B cell (primary cell): Measurements from ENCODE around the gene SRBD1. TPM values are rescaled to one million over a fixed set of nuclear protein-coding genes. Genes with fewer than 3 reads are reported as not detected.

ENCODE experiments used
- ATAC-seq: fragments of 200-7000 bp; cut with Tn5 transposase; one replicate; pipeline ENCODE4 v1.10.0; 2021; ENCODE audit warnings: low read depth, mild to moderate bottlenecking, moderate number of reproducible peaks, moderate library complexity
- CTCF ChIA-PET: fragments of 350-600 bp; sonication (Branson Sonifier 250); formaldehyde crosslinking; loops from one replicate; lab custom pipeline; 2021; ENCODE audit warnings: antibody characterized with exemption, inconsistent platforms; lab: Charles Lee
- POLR2A ChIA-PET: fragments of 350-600 bp; sonication (Branson Sonifier 250); formaldehyde crosslinking; loops from one replicate; lab custom pipeline; 2021; ENCODE audit warnings: antibody characterized with exemption; lab: Charles Lee
- DNase-seq: peaks from one replicate; pipeline ENCODE4 v3.0.0; 2013
- H2AFZ ChIP-seq: 2 replicates; pipeline ENCODE4 v1.6.1; 2012; ENCODE audit warnings: mild to moderate bottlenecking, low read depth, low read length; ENCODE audit not compliant: insufficient read depth, poor library complexity, severe bottlenecking
- H3K27ac ChIP-seq, 2 donors: 1 replicate in 1 of 2; 2 replicates in 1 of 2; pipeline ENCODE4 v1.5.1; 2012 to 2013; ENCODE audit warnings: low read length in 2 of 2, mild to moderate bottlenecking in 2 of 2, moderate library complexity in 1 of 2
- H3K27me3 ChIP-seq, 4 experiments: fragments of 200-600 bp in 1 of 4; sonication (generic) in 1 of 4; replicated peaks in 1 of 4; 1 replicate in 2 of 4; 2 replicates in 2 of 4; pipeline versions ENCODE4 v1.6.1 to v1.7.0; 2013 to 2016; ENCODE audit warnings: low read length in 3 of 4, mild to moderate bottlenecking in 2 of 4, mixed read lengths in 1 of 4, moderate library complexity in 1 of 4; ENCODE audit not compliant: insufficient read depth in 4 of 4, control insufficient read depth in 3 of 4; ENCODE audit errors: control extremely low read depth in 1 of 4
- H3K36me3 ChIP-seq, 2 experiments: replicated peaks in 1 of 2; 1 replicate in 1 of 2; 2 replicates in 1 of 2; pipeline versions ENCODE4 v1.6.1 to v1.7.1; 2013; ENCODE audit warnings: low read length in 1 of 2; ENCODE audit not compliant: insufficient read depth in 2 of 2, control insufficient read depth in 1 of 2; ENCODE audit errors: control extremely low read depth in 1 of 2, extremely low read depth in 1 of 2
- H3K4me1 ChIP-seq, 2 donors: fragments of 200-600 bp in 1 of 2; sonication (generic) in 1 of 2; 1 replicate in 1 of 2; 2 replicates in 1 of 2; pipeline versions ENCODE4 v1.5.1 to v1.6.1; 2013 to 2017; ENCODE audit warnings: low read length in 2 of 2; ENCODE audit not compliant: control insufficient read depth in 2 of 2, insufficient read depth in 2 of 2
- H3K4me2 ChIP-seq: replicated peaks from 2 replicates; pipeline ENCODE3; 2012; ENCODE audit warnings: mild to moderate bottlenecking, low read depth, low read length; ENCODE audit not compliant: poor library complexity, severe bottlenecking
- H3K4me3 ChIP-seq, 5 experiments: fragments of 200-600 bp in 1 of 5; sonication (generic) in 1 of 5; 1 replicate in 3 of 5; 2 replicates in 2 of 5; pipeline versions ENCODE4 v1.5.1 to v1.7.0; 2011 to 2016; ENCODE audit warnings: low read length in 4 of 5, mild to moderate bottlenecking in 4 of 5, low read depth in 2 of 5, control low read depth in 1 of 5, moderate library complexity in 1 of 5; ENCODE audit not compliant: insufficient read depth in 1 of 5; ENCODE audit errors: control extremely low read depth in 1 of 5, extremely low read depth in 1 of 5
- H3K79me2 ChIP-seq: fragments of 200-600 bp; sonication (generic); one replicate; pipeline ENCODE4 v1.6.0; 2016; ENCODE audit warnings: low read length; ENCODE audit not compliant: control insufficient read depth, insufficient read depth
- H3K9ac ChIP-seq: fragments of 200-600 bp; sonication (generic); 2 replicates; pipeline ENCODE4 v1.6.1; 2017; ENCODE audit warnings: mild to moderate bottlenecking, low read length, moderate library complexity
- H3K9me3 ChIP-seq, 3 donors: one replicate each; pipeline versions ENCODE4 v1.6.1 to v1.7.1; 2013; ENCODE audit warnings: low read length in 2 of 3; ENCODE audit not compliant: control insufficient read depth in 2 of 3, insufficient read depth in 1 of 3; ENCODE audit errors: control extremely low read depth in 1 of 3
- H4K20me1 ChIP-seq: 2 replicates; pipeline ENCODE4 v1.6.0; 2012; ENCODE audit warnings: mild to moderate bottlenecking, low read length; ENCODE audit not compliant: insufficient read depth, control insufficient read depth, poor library complexity, severe bottlenecking
- H3K27ac Mint-ChIP-seq: one replicate; pipeline ENCODE4 v1.8.0; 2021; ENCODE audit warnings: mixed read lengths
- H3K27me3 Mint-ChIP-seq: one replicate; pipeline ENCODE4 v1.8.0; 2021; ENCODE audit warnings: mixed read lengths
- H3K4me1 Mint-ChIP-seq: one replicate; pipeline ENCODE4 v1.8.0; 2021; ENCODE audit warnings: mixed read lengths
- H3K4me3 Mint-ChIP-seq: one replicate; pipeline ENCODE4 v1.8.0; 2021; ENCODE audit warnings: mixed read lengths
- H3K9me3 Mint-ChIP-seq: one replicate; pipeline ENCODE4 v1.8.0; 2022; ENCODE audit warnings: mixed read lengths; ENCODE audit not compliant: insufficient read depth
- EZH2 ChIP-seq: IDR thresholded peaks from 2 replicates; pipeline ENCODE4 v1.6.1; 2012; ENCODE audit warnings: borderline replicate concordance, low read depth, mild to moderate bottlenecking, moderate library complexity, low read length; ENCODE audit not compliant: insufficient read depth, poor library complexity, severe bottlenecking
- WGBS: methylation state at CpG from one replicate; pipeline ENCODE4 v1.1.5; 2013; ENCODE audit warnings: missing lambda C conversion rate; ENCODE audit not compliant: insufficient coverage; 5-methylcytosine and 5-hydroxymethylcytosine counted together
- intact Hi-C: fragments of 100-400 bp; cut with micrococcal nuclease; formaldehyde crosslinking; loops from one replicate; pipeline ENCODE4 v1.10.0; 2022
- polyA plus RNA-seq: library from polyadenylated mRNA; depleted of rRNA; stranded (reverse); fragments of >200 nt; gene quantifications from 2 replicates; pipeline ENCODE4 v1.2.3, GENCODE V29; 2012
- total RNA-seq, 2 donors: library from RNA; stranded (reverse); fragments of 120-200 nt in 1 of 2; gene quantifications; 1 replicate in 1 of 2; 2 replicates in 1 of 2; pipeline versions ENCODE4 v1.2.3 to v1.2.4, GENCODE V29; 2013 to 2022
- TF ChIP-seq, protein P1 (sequence below): fragments of 200-600 bp; IDR thresholded peaks from one replicate; pipeline ENCODE4 v1.8.0; 2022; ENCODE audit warnings: antibody characterized with exemption, mild to moderate bottlenecking

SRBD1 gene
- total and polyA plus RNA-seq, 2 donors (not counting 1 experiment from before 2014, with no cell fraction given) = 6.2 to 27.1 TPM

GRCh38 chr2:45585267-45585861 lies 25.7 kb downstream of the SRBD1 start:
- Histone ChIP-seq H3K9me3 (no peaks in the 10 kb centered on the region), H3K36me3 (peaks cover 1% of the 10 kb centered on the region in 2 experiments), H2AFZ (no peak overlapping the region), H4K20me1 (no peaks in the 10 kb centered on the region), H3K79me2 (no peaks in the 10 kb centered on the region), H3K4me2 (no peak overlapping the region), H3K4me3 (no peak overlapping the region), H3K4me1 (no peaks in the 10 kb centered on the region), H3K27me3 (no peaks in the 10 kb centered on the region), H3K9ac (no peak overlapping the region), H3K27ac (no peak overlapping the region)
- ChIA-PET CTCF (interaction anchor here (1.0 to 2.3 kb wide), 11 partner anchors 9 to 1224 kb away, joined by 3 to 13 read pairs (median 5); partner anchors contain the start of genes CAMKMT and PREPL), POLR2A (interaction anchor here (0.7 kb wide), 1 partner anchor 641 kb away, joined by 4 read pairs; no protein-coding TSS in a partner anchor)
- Mint-ChIP-seq H3K4me1 (peaks cover 14% of the 10 kb centered on the region), H3K4me3 (no peak overlapping the region), H3K9me3 (no peaks in the 10 kb centered on the region), H3K27ac (no peak overlapping the region), H3K27me3 (no peaks in the 10 kb centered on the region)
- intact Hi-C loops = loop anchor here (10.0 kb wide), 1 partner anchor 779 kb away; no protein-coding TSS in a partner anchor
- peak; percentile 52 for DNase-seq
- no CpG with 5 or more reads among the region's 5 CpGs for WGBS
- ATAC-seq = peak; percentile 43
- no peak for TF ChIP-seq EZH2
- TF ChIP-seq, protein P1, sequence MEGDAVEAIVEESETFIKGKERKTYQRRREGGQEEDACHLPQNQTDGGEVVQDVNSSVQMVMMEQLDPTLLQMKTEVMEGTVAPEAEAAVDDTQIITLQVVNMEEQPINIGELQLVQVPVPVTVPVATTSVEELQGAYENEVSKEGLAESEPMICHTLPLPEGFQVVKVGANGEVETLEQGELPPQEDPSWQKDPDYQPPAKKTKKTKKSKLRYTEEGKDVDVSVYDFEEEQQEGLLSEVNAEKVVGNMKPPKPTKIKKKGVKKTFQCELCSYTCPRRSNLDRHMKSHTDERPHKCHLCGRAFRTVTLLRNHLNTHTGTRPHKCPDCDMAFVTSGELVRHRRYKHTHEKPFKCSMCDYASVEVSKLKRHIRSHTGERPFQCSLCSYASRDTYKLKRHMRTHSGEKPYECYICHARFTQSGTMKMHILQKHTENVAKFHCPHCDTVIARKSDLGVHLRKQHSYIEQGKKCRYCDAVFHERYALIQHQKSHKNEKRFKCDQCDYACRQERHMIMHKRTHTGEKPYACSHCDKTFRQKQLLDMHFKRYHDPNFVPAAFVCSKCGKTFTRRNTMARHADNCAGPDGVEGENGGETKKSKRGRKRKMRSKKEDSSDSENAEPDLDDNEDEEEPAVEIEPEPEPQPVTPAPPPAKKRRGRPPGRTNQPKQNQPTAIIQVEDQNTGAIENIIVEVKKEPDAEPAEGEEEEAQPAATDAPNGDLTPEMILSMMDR = peak; percentile 78

DNA sequence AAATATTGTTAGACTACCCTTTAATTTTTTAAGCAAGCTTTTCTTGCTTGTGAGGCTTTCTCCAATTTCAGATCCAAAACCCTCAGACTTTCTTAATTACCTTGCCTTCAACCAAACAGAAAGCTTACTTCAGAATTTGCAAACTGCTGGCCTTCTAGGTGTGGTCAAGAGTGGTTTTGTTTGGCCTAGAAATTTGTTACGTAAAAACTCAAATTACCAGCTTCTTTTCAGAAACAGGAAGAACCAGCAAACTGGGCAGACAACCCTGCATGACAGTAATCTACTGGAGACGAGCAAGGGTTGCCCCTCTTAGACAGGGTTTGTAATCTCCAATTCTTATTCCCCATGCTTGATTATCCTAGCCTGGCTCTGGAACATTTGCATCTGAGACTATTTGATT lies 27.1 kb downstream of the SRBD1 start:
- H3K27me3 ChIP-seq = no peaks in the 10 kb centered on the region
- H3K79me2 ChIP-seq = no peaks in the 10 kb centered on the region
- Mint-ChIP-seq H3K4me1 (peaks cover 13% of the 10 kb centered on the region), H3K9me3 (no peaks in the 10 kb centered on the region), H3K27ac (no peak overlapping the region), H3K27me3 (no peaks in the 10 kb centered on the region), H3K4me3 (no peak overlapping the region)
- H3K9ac ChIP-seq = no peak overlapping the region
- no peak overlapping the region for H2AFZ ChIP-seq
- H3K4me1 ChIP-seq = no peaks in the 10 kb centered on the region
- peaks cover 0 to 2% of the 10 kb centered on the region in 2 experiments for H3K36me3 ChIP-seq
- ChIA-PET CTCF (interaction anchor here (1.2 kb wide), 1 partner anchor 603 kb away, joined by 3 read pairs; no protein-coding TSS in a partner anchor), POLR2A (no interaction called here)
- H3K4me2 ChIP-seq = no peak overlapping the region
- ATAC-seq (no peak), DNase-seq (no peak)
- H3K27ac ChIP-seq = no peak overlapping the region
- TF ChIP-seq EZH2 = no peak
- WGBS = 78% methylated on average over 2 of the region's 2 CpGs
- intact Hi-C loops = loop anchor here (10.0 kb wide), 1 partner anchor 781 kb away; no protein-coding TSS in a partner anchor
- H4K20me1 ChIP-seq = no peaks in the 10 kb centered on the region
- H3K9me3 ChIP-seq = no peaks in the 10 kb centered on the region
- no peak overlapping the region for H3K4me3 ChIP-seq
